Neutrophil (primary cell): ENCODE measurements around the gene SFMBT1.

Experiments used
- H3K27ac ChIP-seq: fragments of 200-600 bp; sonication (generic); 2 replicates; pipeline ENCODE4 v1.5.1; 2016; ENCODE audit warnings: mild to moderate bottlenecking, moderate library complexity
- H3K27me3 ChIP-seq: fragments of 200-600 bp; sonication (generic); 2 replicates; pipeline ENCODE4 v1.6.0; 2016; ENCODE audit warnings: mild to moderate bottlenecking
- H3K36me3 ChIP-seq: fragments of 200-600 bp; sonication (generic); 2 replicates; pipeline ENCODE4 v1.5.1; 2017
- H3K4me1 ChIP-seq, 2 experiments: fragments of 200-600 bp in 1 of 2; sonication (generic) in 1 of 2; 1 replicate in 1 of 2; 2 replicates in 1 of 2; pipeline versions ENCODE4 v1.5.1 to v1.6.1; 2013 to 2016; ENCODE audit warnings: low read depth in 1 of 2, low read length in 1 of 2, mild to moderate bottlenecking in 1 of 2, moderate library complexity in 1 of 2; ENCODE audit not compliant: control insufficient read depth in 1 of 2, insufficient read depth in 1 of 2
- H3K4me3 ChIP-seq, 2 experiments: fragments of 200-600 bp in 1 of 2; sonication (generic) in 1 of 2; 1 replicate in 1 of 2; 2 replicates in 1 of 2; pipeline ENCODE4 v1.5.1; 2013 to 2016; ENCODE audit warnings: low read depth in 1 of 2, low read length in 1 of 2, mild to moderate bottlenecking in 1 of 2, moderate library complexity in 1 of 2
- H3K9me3 ChIP-seq: fragments of 200-600 bp; sonication (generic); 2 replicates; pipeline ENCODE4 v1.5.1; 2016
- CTCF ChIP-seq: fragments of 200-600 bp; sonication (generic); IDR thresholded peaks from 2 replicates; pipeline ENCODE4 v1.5.1; 2016; ENCODE audit warnings: antibody characterized with exemption

Gene SFMBT1

GRCh38 chr3:53046171-53047170 lies 598 bp upstream of the SFMBT1 start:
- no peaks in the 10 kb centered on the region for H3K9me3 ChIP-seq
- H3K4me1 ChIP-seq: peaks cover 14 to 16% of the 10 kb centered on the region in 2 experiments
- TF ChIP-seq CTCF: no peak
- no peak overlapping the region for H3K27ac ChIP-seq
- H3K27me3 ChIP-seq: peaks cover 37% of the 10 kb centered on the region
- H3K36me3 ChIP-seq: no peaks in the 10 kb centered on the region
- peak overlapping the region; percentile 77 to 80 for H3K4me3 ChIP-seq

GRCh38 chr3:53044711-53045517 lies 959 bp downstream of the SFMBT1 start:
- Histone ChIP-seq H3K36me3 (no peaks in the 10 kb centered on the region), H3K27me3 (peaks cover 37% of the 10 kb centered on the region), H3K4me3 (peak overlapping the region; percentile 64 to 68), H3K27ac (peak overlapping the region; percentile 56), H3K4me1 (peaks cover 16% of the 10 kb centered on the region in 2 experiments), H3K9me3 (no peaks in the 10 kb centered on the region)
- TF ChIP-seq CTCF: no peak

- H3K27me3 ChIP-seq: peaks cover 37% of the 10 kb centered on the region
- TF ChIP-seq CTCF: no peak
- H3K36me3 ChIP-seq: no peaks in the 10 kb centered on the region
- peak overlapping the region; percentile 64 to 68 for H3K4me3 ChIP-seq
- no peaks in the 10 kb centered on the region for H3K9me3 ChIP-seq
- H3K4me1 ChIP-seq: peaks cover 16% of the 10 kb centered on the region in 2 experiments
- no peak overlapping the region for H3K27ac ChIP-seq
These were observed 1.5 kb downstream of the SFMBT1 start for GRCh38 chr3:53044371-53044710.

GRCh38 chr3:53043738-53044137 lies 2.1 kb downstream of the SFMBT1 start:
- no peaks in the 10 kb centered on the region for H3K36me3 ChIP-seq
- H3K4me1 ChIP-seq: peaks cover 16% of the 10 kb centered on the region in 2 experiments
- H3K27ac ChIP-seq: no peak overlapping the region
- H3K4me3 ChIP-seq: no peak overlapping the region
- TF ChIP-seq CTCF: no peak
- H3K9me3 ChIP-seq: no peaks in the 10 kb centered on the region
- H3K27me3 ChIP-seq: peaks cover 35% of the 10 kb centered on the region

GRCh38 chr3:53042651-53043050 lies 3.2 kb downstream of the SFMBT1 start:
- TF ChIP-seq CTCF: no peak
- Histone ChIP-seq H3K4me1 (peaks cover 16% of the 10 kb centered on the region in 2 experiments), H3K27me3 (peaks cover 26% of the 10 kb centered on the region), H3K9me3 (no peaks in the 10 kb centered on the region), H3K36me3 (no peaks in the 10 kb centered on the region), H3K4me3 (no peak overlapping the region), H3K27ac (no peak overlapping the region)
